Left ventricle myocardium inferior (tissue), 1 donor: ENCODE data around the gene TYROBP. TPM values are rescaled to one million over a fixed set of nuclear protein-coding genes. Genes with fewer than 3 reads are reported as not detected.
A peak's percentile ranks its signal among the peaks of the same experiment; 100 is the strongest.
"Not testable (repeated sequence)": the region's sequence is repeated elsewhere in the genome, so short reads cannot be mapped to it uniquely, and the experiment has no call there.

Experiments
- DNase-seq: peaks from one replicate; pipeline ENCODE4 v3.0.0-alpha.2; 2020
- H3K27ac ChIP-seq: fragments of 200-600 bp; replicated peaks from 2 replicates; pipeline ENCODE4 v1.8.0; 2021
- H3K27me3 ChIP-seq: fragments of 200-600 bp; 2 replicates; pipeline ENCODE4 v1.8.0; 2021; ENCODE audit warnings: low read depth
- H3K36me3 ChIP-seq: fragments of 200-600 bp; 2 replicates; pipeline ENCODE4 v1.8.0; 2021
- H3K4me1 ChIP-seq: fragments of 200-600 bp; 2 replicates; pipeline ENCODE4 v1.8.0; 2021
- H3K4me3 ChIP-seq: fragments of 200-600 bp; 2 replicates; pipeline ENCODE4 v1.8.0; 2021; ENCODE audit warnings: mild to moderate bottlenecking, moderate library complexity
- H3K9me3 ChIP-seq: fragments of 200-600 bp; replicated peaks from 2 replicates; pipeline ENCODE4 v1.8.0; 2021
- CTCF ChIP-seq: fragments of 200-600 bp; IDR thresholded peaks from 2 replicates; pipeline ENCODE4 v1.8.0; 2021; ENCODE audit warnings: antibody characterized with exemption, mild to moderate bottlenecking, borderline replicate concordance
- intact Hi-C: fragments of 100-400 bp; cut with micrococcal nuclease; formaldehyde crosslinking; loops from one replicate; pipeline ENCODE4 v1.11.0; 2022
- total RNA-seq: library from RNA; stranded (reverse); fragmentation: NEBNext Ultra II Directional; extraction: Animal tissue kit (Norgen Biotek cat#: 25700); gene quantifications from one replicate; pipeline ENCODE4 v1.2.1, GENCODE V29; 2021
- donor health status: DM: no; HTN: yes; CAD: no; lungs with severe emphysema.

Gene TYROBP
- total RNA-seq, 1 donor from 2014 or later = 26.2 TPM

- no peak overlapping the region for H3K27ac ChIP-seq
- no peaks in the 10 kb centered on the region for H3K36me3 ChIP-seq
- peaks cover 51% of the 10 kb centered on the region for H3K27me3 ChIP-seq
- no peak for TF ChIP-seq CTCF
- intact Hi-C loops = no loop called here
- no peak for DNase-seq
- no peaks in the 10 kb centered on the region for H3K9me3 ChIP-seq
- H3K4me3 ChIP-seq = no peak overlapping the region
- no peaks in the 10 kb centered on the region for H3K4me1 ChIP-seq
Observed at GRCh38 chr19:35911790-35912189, 3.7 kb upstream of the TYROBP start.

GRCh38 chr19:35911173-35911572, 3.1 kb upstream of the TYROBP start:
- intact Hi-C loops = no loop called here
- no peak overlapping the region for H3K4me3 ChIP-seq
- H3K36me3 ChIP-seq = no peaks in the 10 kb centered on the region
- peaks cover 45% of the 10 kb centered on the region for H3K27me3 ChIP-seq
- no peak for TF ChIP-seq CTCF
- no peaks in the 10 kb centered on the region for H3K4me1 ChIP-seq
- no peak overlapping the region for H3K27ac ChIP-seq
- H3K9me3 ChIP-seq = no peaks in the 10 kb centered on the region
- DNase-seq = no peak

GRCh38 chr19:35910355-35910754, 2.3 kb upstream of the TYROBP start:
- not testable (repeated sequence) for H3K27ac ChIP-seq, DNase-seq, H3K4me1 ChIP-seq

GRCh38 chr19:35909684-35910035, 1.6 kb upstream of the TYROBP start:
- H3K4me3 ChIP-seq = no peak overlapping the region
- no peaks in the 10 kb centered on the region for H3K36me3 ChIP-seq
- no peak for DNase-seq
- no peak for TF ChIP-seq CTCF
- no peaks in the 10 kb centered on the region for H3K9me3 ChIP-seq
- peak overlapping the region; percentile 50 for H3K27ac ChIP-seq
- H3K27me3 ChIP-seq = peaks cover 36% of the 10 kb centered on the region
- no peaks in the 10 kb centered on the region for H3K4me1 ChIP-seq
- intact Hi-C loops = no loop called here

More at GRCh38 chr19:35910355-35910754, 2.3 kb upstream of the TYROBP start:
- H3K36me3 ChIP-seq, intact Hi-C loops, H3K9me3 ChIP-seq, H3K4me3 ChIP-seq: not testable (repeated sequence)
- H3K27me3 ChIP-seq = peaks cover 40% of the 10 kb centered on the region

- no peaks in the 10 kb centered on the region for H3K9me3 ChIP-seq
- H3K27me3 ChIP-seq = peaks cover 30% of the 10 kb centered on the region
- peak overlapping the region; percentile 51 for H3K27ac ChIP-seq
- H3K36me3 ChIP-seq = no peaks in the 10 kb centered on the region
- no peak overlapping the region for H3K4me3 ChIP-seq
- H3K4me1 ChIP-seq = no peaks in the 10 kb centered on the region
- TF ChIP-seq CTCF = no peak
- intact Hi-C loops = no loop called here
- DNase-seq = peak; percentile 77
Observed at GRCh38 chr19:35908973-35909683, 1.0 kb upstream of the TYROBP start.

GRCh38 chr19:35907377-35907745, 734 bp downstream of the TYROBP start:
- Histone ChIP-seq H3K27ac (peak overlapping the region; percentile 51), H3K36me3 (no peaks in the 10 kb centered on the region), H3K9me3 (no peaks in the 10 kb centered on the region), H3K4me1 (no peaks in the 10 kb centered on the region), H3K27me3 (peaks cover 23% of the 10 kb centered on the region), H3K4me3 (peak overlapping the region; percentile 49)
- intact Hi-C loops = no loop called here
- no peak for DNase-seq
- TF ChIP-seq CTCF = no peak
